GM12878 (cell line): ENCODE measurements around the gene TFDP1.

Experiments
- CTCF ChIP-seq, 3 experiments: IDR thresholded peaks in 2 of 3; conservative IDR thresholded peaks in 1 of 3; 2 replicates each; pipeline ENCODE4 v1.5.1; 2011; ENCODE audit warnings: low read depth in 3 of 3, low read length in 3 of 3, mild to moderate bottlenecking in 3 of 3, control low read depth in 2 of 3, moderate library complexity in 2 of 3, inconsistent platforms in 1 of 3, mixed read lengths in 1 of 3; ENCODE audit not compliant: control insufficient read depth in 2 of 3, insufficient read depth in 1 of 3; ENCODE audit errors: extremely low read depth in 1 of 3
- E4F1 ChIP-seq: fragments of 450-650 bp; IDR thresholded peaks from 2 replicates; pipeline ENCODE4 v1.6.1; 2018; ENCODE audit warnings: borderline replicate concordance, mild to moderate bottlenecking; ENCODE audit not compliant: partially characterized antibody
- FOXK2 ChIP-seq: fragments of 450-650 bp; IDR thresholded peaks from 2 replicates; pipeline ENCODE4 v1.6.1; 2017; ENCODE audit warnings: mild to moderate bottlenecking, moderate library complexity
- NRF1 ChIP-seq: conservative IDR thresholded peaks from 2 replicates; pipeline ENCODE4 v1.6.1; 2011; ENCODE audit warnings: mild to moderate bottlenecking, low read depth, low read length, improper control_type of control experiment
- POLR2AphosphoS5 ChIP-seq: IDR thresholded peaks from 2 replicates; pipeline ENCODE4 v1.6.1; 2011; ENCODE audit warnings: mild to moderate bottlenecking, low read length, inconsistent platforms
- POU2F2 ChIP-seq: IDR thresholded peaks from 3 replicates; pipeline ENCODE4 v1.6.1; 2011; ENCODE audit warnings: low read depth, mild to moderate bottlenecking, low read length, borderline replicate concordance
- REST ChIP-seq: IDR thresholded peaks from 2 replicates; pipeline ENCODE4 v1.6.1; 2012; ENCODE audit warnings: mild to moderate bottlenecking, low read depth, low read length
- SIN3A ChIP-seq: IDR thresholded peaks from 2 replicates; pipeline ENCODE4 v1.6.1; 2012; ENCODE audit warnings: low read depth, low read length, improper control_type of control experiment
- YY1 ChIP-seq: IDR thresholded peaks from 2 replicates; pipeline ENCODE4 v1.6.1; 2011; ENCODE audit warnings: low read depth, mild to moderate bottlenecking, low read length

GRCh38 chr13:113603116-113603710, 18.7 kb downstream of the TFDP1 start:
- no peak for TF ChIP-seq CTCF (IDR thresholded peaks at IDR 0.05 in 2 of 3, conservative IDR thresholded peaks at IDR 0.05 in 1 of 3; ENCODE audit: control insufficient read depth in 2 of 3, extremely low read depth in 1 of 3, insufficient read depth in 1 of 3, low read depth in 3 of 3, low read length in 3 of 3)
- TF ChIP-seq SIN3A = no peak
- TF ChIP-seq REST = no peak
- TF ChIP-seq POU2F2 = no peak
- TF ChIP-seq POLR2AphosphoS5 = no peak
- no peak for TF ChIP-seq E4F1
- TF ChIP-seq FOXK2 = no peak
- no peak for TF ChIP-seq NRF1
- no peak for TF ChIP-seq YY1
